BJ (cell line): Measurements from ENCODE around the gene PCDHGA6. TPM values are rescaled to one million over a fixed set of nuclear protein-coding genes. Genes with fewer than 3 reads are reported as not detected.
"Not testable (repeated sequence)": the region's sequence is repeated elsewhere in the genome, so short reads cannot be mapped to it uniquely, and the experiment has no call there.

Source experiments
- CTCF ChIA-PET: fragments of 350-600 bp; formaldehyde crosslinking; extraction: SDS; loops from one replicate; lab custom pipeline; 2021; ENCODE audit warnings: antibody characterized with exemption, inconsistent platforms; lab: Yijun Ruan, JAX
- POLR2A ChIA-PET: fragments of 300-600 bp; sonication (Branson Sonifier 250); formaldehyde crosslinking; extraction: SDS; loops from one replicate; lab custom pipeline; 2021; ENCODE audit warnings: antibody characterized with exemption; lab: Charles Lee
- DNase-seq: peaks from one replicate; pipeline ENCODE4 v3.0.0-alpha.2; 2011; ENCODE audit warnings: low read depth
- H3K27me3 ChIP-seq: 2 replicates; pipeline ENCODE4 v1.6.0; 2011; ENCODE audit warnings: low read length; ENCODE audit not compliant: control insufficient read depth, insufficient read depth
- H3K36me3 ChIP-seq: 2 replicates; pipeline ENCODE4 v1.5.1; 2011; ENCODE audit warnings: low read length; ENCODE audit not compliant: control insufficient read depth, insufficient read depth
- H3K4me3 ChIP-seq: 2 replicates; pipeline ENCODE4 v1.5.1; 2011; ENCODE audit warnings: low read depth, mild to moderate bottlenecking, control low read depth, low read length
- CTCF ChIP-seq: IDR thresholded peaks from 2 replicates; pipeline ENCODE4 v1.5.1; 2011; ENCODE audit warnings: low read depth, mild to moderate bottlenecking, control low read depth, inconsistent platforms, low read length, moderate library complexity; ENCODE audit not compliant: insufficient read depth
- polyA minus RNA-seq: library from RNA; depleted of rRNA, polyadenylated mRNA; stranded (reverse); fragments of >200 nt; gene quantifications from 2 replicates; pipeline ENCODE4 v1.2.3, GENCODE V29; 2011; rRNA and poly(A)+ RNA removed
- polyA plus RNA-seq: library from polyadenylated mRNA; depleted of rRNA; stranded (reverse); fragments of >200 nt; gene quantifications from 2 replicates; pipeline ENCODE4 v1.2.3, GENCODE V29; 2011; rRNA removed

The PCDHGA6 gene
- polyA plus RNA-seq (3.3 and 4.3 TPM in 2 replicates), polyA minus RNA-seq (5.5 and 7.7 TPM in 2 replicates)

GRCh38 chr5:141373673-141374317, at the start of gene PCDHGA6:
Gene PCDHGA6 (plus strand): TSS chr5:141373891. CDS start chr5:141374084, 193 bp downstream.
- ChIA-PET POLR2A (no interaction called here), CTCF (interaction anchor here (0.9 to 2.2 kb wide), 13 partner anchors 10 to 192 kb away, joined by 3 to 14 read pairs (median 4); partner anchors contain the start of genes PCDHGA11, PCDHGA4, PCDHGA5 and PCDHGB6)
- no peak for DNase-seq
- Histone ChIP-seq H3K27me3 (no peaks in the 10 kb centered on the region; the same call in 1 of the 2 replicates), H3K36me3 (no peaks in the 10 kb centered on the region), H3K4me3 (peak within 1 kb of the TSS; percentile 30)
- TF ChIP-seq CTCF = peak; percentile 56; the same call in 1 of the 2 replicates

GRCh38 chr5:141326088-141326854, 47.4 kb upstream of the PCDHGA6 start:
- ChIA-PET POLR2A (no interaction called here), CTCF (interaction anchor here (0.6 to 11.7 kb wide), 6 partner anchors 12 to 237 kb away, joined by 3 to 85 read pairs (median 6); partner anchors contain the start of genes PCDHGA10 and PCDHGA2)
- TF ChIP-seq CTCF = peak; percentile 79

GRCh38 chr5:141328231-141328630, 45.5 kb upstream of the PCDHGA6 start:
- TF ChIP-seq CTCF = no peak
- POLR2A ChIA-PET = interaction anchor here (1.9 kb wide), 1 partner anchor 8 kb away, joined by 4 read pairs; the partner anchor contains the start of gene TAF7

More at GRCh38 chr5:141326088-141326854, 47.4 kb upstream of the PCDHGA6 start:
- H3K4me3 ChIP-seq = peak overlapping the region; percentile 29
- H3K27me3 ChIP-seq = peaks cover 5% of the 10 kb centered on the region; the same call in 1 of the 2 replicates
- no peaks in the 10 kb centered on the region for H3K36me3 ChIP-seq
- no peak for DNase-seq

GRCh38 chr5:141330299-141331080, 43.2 kb upstream of the PCDHGA6 start, which contains the start of gene PCDHGA1:
Gene PCDHGA1 (plus strand): TSS chr5:141330514.
- Histone ChIP-seq H3K4me3 (peak within 1 kb of the TSS; percentile 44), H3K36me3 (no peaks in the 10 kb centered on the region), H3K27me3 (peaks cover 5% of the 10 kb centered on the region; the same call in 1 of the 2 replicates)
- DNase-seq = no peak
- ChIA-PET POLR2A (interaction anchor here (0.6 to 0.7 kb wide), 2 partner anchors 10 to 227 kb away, joined by 3 to 14 read pairs; partner anchors contain the start of gene TAF7), CTCF (interaction anchor here (0.6 to 11.7 kb wide), 18 partner anchors 8 to 236 kb away, joined by 3 to 85 read pairs (median 7); partner anchors contain the start of genes PCDHB6, PCDHGA10, PCDHGA2 and PCDHGA3)
- peak; percentile 75 for TF ChIP-seq CTCF

More at GRCh38 chr5:141328231-141328630, 45.5 kb upstream of the PCDHGA6 start:
- Histone ChIP-seq H3K27me3 (peaks cover 5% of the 10 kb centered on the region; the same call in 1 of the 2 replicates), H3K36me3 (no peaks in the 10 kb centered on the region), H3K4me3 (no peak overlapping the region)
- CTCF ChIA-PET = interaction anchor here (0.6 to 11.7 kb wide), 12 partner anchors 9 to 253 kb away, joined by 3 to 85 read pairs (median 4); partner anchors contain the start of genes PCDHB16, PCDHGA12, PCDHGA2 and PCDHGA5
- no peak for DNase-seq

- H3K36me3 ChIP-seq, POLR2A ChIA-PET, H3K4me3 ChIP-seq, DNase-seq, H3K27me3 ChIP-seq: not testable (repeated sequence)
- CTCF ChIA-PET = interaction anchor here (0.6 to 2.2 kb wide), 4 partner anchors 11 to 231 kb away, joined by 3 to 12 read pairs (median 4); partner anchors contain the start of genes PCDHGA3 and PCDHGB6
Measured at GRCh38 chr5:141332571-141332970, 41.1 kb upstream of the PCDHGA6 start.
